Thoracic aorta (tissue), 2 donors: ENCODE results near the gene TOGARAM1. TPM values are rescaled to one million over a fixed set of nuclear protein-coding genes. Genes with fewer than 3 reads are reported as not detected.

Experiments used
- ATAC-seq: fragments of 150-250 bp; one replicate; pipeline ENCODE4 v1.8.0; 2017; ENCODE audit warnings: low read depth; ENCODE audit not compliant: insufficient number of reproducible peaks, low FRiP score
- DNase-seq: peaks from one replicate; pipeline ENCODE4 v3.0.0-alpha.2; 2020; ENCODE audit warnings: low spot score
- H3K27ac ChIP-seq, 2 donors: fragments of 200-600 bp; sonication (generic); 1 replicate in 1 of 2; 2 replicates in 1 of 2; pipeline ENCODE4 v1.5.1; 2016; ENCODE audit warnings: mild to moderate bottlenecking in 2 of 2, moderate library complexity in 2 of 2
- H3K27me3 ChIP-seq: fragments of 200-600 bp; sonication (generic); replicated peaks from 2 replicates; pipeline ENCODE4 v1.6.0; 2016; ENCODE audit warnings: mild to moderate bottlenecking; ENCODE audit not compliant: insufficient read depth
- H3K36me3 ChIP-seq: fragments of 200-600 bp; sonication (generic); one replicate; pipeline ENCODE4 v1.5.1; 2016
- H3K4me1 ChIP-seq, 2 donors: fragments of 200-600 bp; sonication (generic); 1 replicate in 1 of 2; 2 replicates in 1 of 2; pipeline versions ENCODE4 v1.5.1 to v1.6.0; 2016; ENCODE audit warnings: low read depth in 2 of 2, mild to moderate bottlenecking in 1 of 2; ENCODE audit not compliant: control insufficient read depth in 1 of 2
- H3K4me3 ChIP-seq: fragments of 200-600 bp; sonication (generic); 2 replicates; pipeline ENCODE4 v1.5.1; 2016; ENCODE audit warnings: mild to moderate bottlenecking
- H3K9me3 ChIP-seq: fragments of 200-600 bp; sonication (generic); 2 replicates; pipeline ENCODE4 v1.5.1; 2016
- CTCF ChIP-seq: fragments of 200-600 bp; sonication (generic); IDR thresholded peaks from one replicate; pipeline ENCODE4 v1.5.1; 2019; ENCODE audit warnings: antibody characterized with exemption
- total RNA-seq, 2 donors: library from RNA; depleted of rRNA; stranded (reverse); fragments of >200 nt; gene quantifications; one replicate each; pipeline versions ENCODE4 v1.1.0 to v1.2.3, GENCODE V29; 2016

The TOGARAM1 gene
- total RNA-seq, 2 donors from 2014 or later, result 8.5 to 32.0 TPM

GRCh38 chr14:44955528-44955927, 6.5 kb upstream of the TOGARAM1 start:
- H3K4me1 ChIP-seq, result peaks cover 21 to 35% of the 10 kb centered on the region in 2 donors
- H3K27ac ChIP-seq, result no peak overlapping the region
- ATAC-seq (no peak), DNase-seq (no peak)
- no peaks in the 10 kb centered on the region for H3K9me3 ChIP-seq
- H3K36me3 ChIP-seq, result no peaks in the 10 kb centered on the region
- no peak overlapping the region for H3K4me3 ChIP-seq
- no peaks in the 10 kb centered on the region for H3K27me3 ChIP-seq
- TF ChIP-seq CTCF, result no peak

GRCh38 chr14:44956866-44957265, 5.1 kb upstream of the TOGARAM1 start:
- DNase-seq, result no peak
- no peak for ATAC-seq

GRCh38 chr14:44959538-44959937, 2.5 kb upstream of the TOGARAM1 start:
- no peak overlapping the region for H3K27ac ChIP-seq

More at GRCh38 chr14:44956866-44957265, 5.1 kb upstream of the TOGARAM1 start:
- TF ChIP-seq CTCF, result no peak
- Histone ChIP-seq H3K27ac (no peak overlapping the region), H3K9me3 (no peaks in the 10 kb centered on the region), H3K4me1 (peaks cover 21 to 35% of the 10 kb centered on the region in 2 donors), H3K4me3 (no peak overlapping the region), H3K36me3 (no peaks in the 10 kb centered on the region), H3K27me3 (no peaks in the 10 kb centered on the region)

GRCh38 chr14:44960146-44960545, 1.8 kb upstream of the TOGARAM1 start:
- H3K4me1 ChIP-seq, result peaks cover 35 to 36% of the 10 kb centered on the region in 2 donors
- no peak for TF ChIP-seq CTCF
- no peaks in the 10 kb centered on the region for H3K36me3 ChIP-seq
- H3K4me3 ChIP-seq, result peak overlapping the region; percentile 83
- H3K27me3 ChIP-seq, result no peaks in the 10 kb centered on the region
- DNase-seq (no peak), ATAC-seq (no peak)
- no peak overlapping the region for H3K27ac ChIP-seq
- H3K9me3 ChIP-seq, result no peaks in the 10 kb centered on the region

More at GRCh38 chr14:44959538-44959937, 2.5 kb upstream of the TOGARAM1 start:
- ATAC-seq (no peak), DNase-seq (no peak)
- peaks cover 33 to 35% of the 10 kb centered on the region in 2 donors for H3K4me1 ChIP-seq
- H3K9me3 ChIP-seq, result no peaks in the 10 kb centered on the region
- no peak for TF ChIP-seq CTCF
- no peaks in the 10 kb centered on the region for H3K36me3 ChIP-seq
- no peaks in the 10 kb centered on the region for H3K27me3 ChIP-seq
- H3K4me3 ChIP-seq, result peak overlapping the region; percentile 83

- TF ChIP-seq CTCF, result no peak
- peak overlapping the region in 1 of 2 donors; percentile 84 for H3K27ac ChIP-seq
- no peaks in the 10 kb centered on the region for H3K27me3 ChIP-seq
- no peaks in the 10 kb centered on the region for H3K36me3 ChIP-seq
- peak overlapping the region; percentile 83 for H3K4me3 ChIP-seq
- peaks cover 36 to 39% of the 10 kb centered on the region in 2 donors for H3K4me1 ChIP-seq
- DNase-seq (no peak), ATAC-seq (no peak)
- no peaks in the 10 kb centered on the region for H3K9me3 ChIP-seq
These were observed 1.3 kb upstream of the TOGARAM1 start for GRCh38 chr14:44960646-44961045.
